ENCODE measurements around the gene DLX2.

The DLX2 gene

DNA sequence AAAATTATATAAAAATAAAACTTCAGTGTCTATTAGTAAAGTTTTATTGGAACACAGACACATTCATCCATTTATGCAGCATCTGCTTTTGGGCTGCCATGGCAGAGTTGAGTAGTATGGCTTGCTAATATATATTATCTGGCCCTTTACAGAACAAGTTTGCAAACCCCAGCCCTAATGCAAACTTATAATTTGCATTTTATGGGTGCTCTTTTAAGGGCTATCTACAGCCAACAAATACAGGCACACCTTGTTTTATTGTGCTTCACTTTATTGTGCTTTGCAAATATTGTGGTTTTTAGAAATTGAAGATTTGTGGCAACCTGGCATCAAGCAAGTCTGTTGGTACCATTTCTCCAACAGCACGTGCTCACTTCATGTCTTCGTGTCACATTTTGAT lies 35.2 kb upstream of the DLX2 start:
- Histone ChIP-seq H2AFZ (ENCODE audit: low read depth) (no peak overlapping the region), H4K20me1 (ENCODE audit: insufficient read depth) (no peaks in the 10 kb centered on the region), H3K27ac (no peak overlapping the region), H3K79me2 (ENCODE audit: insufficient read depth, low read depth) (no peaks in the 10 kb centered on the region), H3K4me1 (ENCODE audit: low read depth, poor library complexity, severe bottlenecking) (no peaks in the 10 kb centered on the region), H3K4me3 (IDR thresholded peaks at IDR 0.05; ENCODE audit: insufficient read depth, low read depth, low read length) (no peak overlapping the region), H3K9ac (no peak overlapping the region), H3K4me2 (no peak overlapping the region), H3K27me3 (ENCODE audit: insufficient read depth, low read depth) (no peaks in the 10 kb centered on the region), H3K36me3 (ENCODE audit: insufficient read depth) (no peaks in the 10 kb centered on the region)
- TF ChIP-seq, protein P1, sequence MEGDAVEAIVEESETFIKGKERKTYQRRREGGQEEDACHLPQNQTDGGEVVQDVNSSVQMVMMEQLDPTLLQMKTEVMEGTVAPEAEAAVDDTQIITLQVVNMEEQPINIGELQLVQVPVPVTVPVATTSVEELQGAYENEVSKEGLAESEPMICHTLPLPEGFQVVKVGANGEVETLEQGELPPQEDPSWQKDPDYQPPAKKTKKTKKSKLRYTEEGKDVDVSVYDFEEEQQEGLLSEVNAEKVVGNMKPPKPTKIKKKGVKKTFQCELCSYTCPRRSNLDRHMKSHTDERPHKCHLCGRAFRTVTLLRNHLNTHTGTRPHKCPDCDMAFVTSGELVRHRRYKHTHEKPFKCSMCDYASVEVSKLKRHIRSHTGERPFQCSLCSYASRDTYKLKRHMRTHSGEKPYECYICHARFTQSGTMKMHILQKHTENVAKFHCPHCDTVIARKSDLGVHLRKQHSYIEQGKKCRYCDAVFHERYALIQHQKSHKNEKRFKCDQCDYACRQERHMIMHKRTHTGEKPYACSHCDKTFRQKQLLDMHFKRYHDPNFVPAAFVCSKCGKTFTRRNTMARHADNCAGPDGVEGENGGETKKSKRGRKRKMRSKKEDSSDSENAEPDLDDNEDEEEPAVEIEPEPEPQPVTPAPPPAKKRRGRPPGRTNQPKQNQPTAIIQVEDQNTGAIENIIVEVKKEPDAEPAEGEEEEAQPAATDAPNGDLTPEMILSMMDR (conservative IDR thresholded peaks at IDR 0.05; ENCODE audit: low read depth, low read length) = no peak

DNA sequence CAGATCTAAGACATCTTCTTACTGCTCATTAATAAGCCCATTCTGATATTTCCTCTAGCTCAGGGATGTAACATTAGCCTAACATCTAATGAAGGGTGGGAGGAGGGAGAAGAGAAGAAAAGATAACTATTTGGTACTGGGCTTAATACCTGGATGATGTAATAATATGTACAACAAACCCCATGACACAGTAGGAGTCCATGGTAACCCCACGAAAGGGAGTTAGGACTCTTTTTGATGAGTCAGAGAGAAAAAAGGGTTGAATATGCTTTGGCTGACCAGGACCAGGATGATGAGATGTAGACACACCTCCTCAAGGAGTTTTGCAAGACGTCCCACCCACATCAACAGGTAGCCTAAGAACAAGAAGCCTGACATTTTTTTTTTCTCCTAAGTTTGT lies 34.4 kb upstream of the DLX2 start:
- Histone ChIP-seq H3K9ac (no peak overlapping the region), H3K27me3 (ENCODE audit: insufficient read depth, low read depth) (no peaks in the 10 kb centered on the region), H3K36me3 (ENCODE audit: insufficient read depth) (no peaks in the 10 kb centered on the region), H4K20me1 (ENCODE audit: insufficient read depth) (no peaks in the 10 kb centered on the region), H3K4me1 (ENCODE audit: low read depth, poor library complexity, severe bottlenecking) (no peaks in the 10 kb centered on the region), H3K27ac (no peak overlapping the region), H2AFZ (ENCODE audit: low read depth) (no peak overlapping the region), H3K4me2 (no peak overlapping the region), H3K79me2 (ENCODE audit: insufficient read depth, low read depth) (no peaks in the 10 kb centered on the region), H3K4me3 (IDR thresholded peaks at IDR 0.05; ENCODE audit: insufficient read depth, low read depth, low read length) (no peak overlapping the region)
- TF ChIP-seq, protein P1 (conservative IDR thresholded peaks at IDR 0.05; ENCODE audit: low read depth, low read length) = no peak

DNA sequence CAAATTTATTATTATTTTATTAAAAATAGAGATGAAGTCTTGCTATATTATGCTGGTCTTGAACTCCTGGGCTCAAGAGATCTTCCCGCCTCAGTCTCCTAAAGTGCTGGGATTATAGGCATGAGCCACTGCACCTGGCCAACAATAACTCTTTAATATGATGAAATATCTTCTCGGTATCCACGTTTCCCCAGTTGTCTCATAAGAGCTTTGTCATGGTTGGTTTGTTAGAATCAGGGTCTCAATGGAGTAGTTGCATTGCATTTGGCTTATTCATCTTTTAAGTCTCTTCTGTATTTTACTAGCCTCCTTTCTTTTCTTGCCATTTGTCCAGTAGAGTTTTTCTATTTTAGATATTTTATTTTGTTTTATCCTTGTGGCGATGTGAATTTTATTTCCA lies 32.7 kb upstream of the DLX2 start:
- H3K4me3 ChIP-seq (IDR thresholded peaks at IDR 0.05; ENCODE audit: insufficient read depth, low read depth, low read length) = no peak overlapping the region
- no peak overlapping the region for H2AFZ ChIP-seq (ENCODE audit: low read depth)

DNA sequence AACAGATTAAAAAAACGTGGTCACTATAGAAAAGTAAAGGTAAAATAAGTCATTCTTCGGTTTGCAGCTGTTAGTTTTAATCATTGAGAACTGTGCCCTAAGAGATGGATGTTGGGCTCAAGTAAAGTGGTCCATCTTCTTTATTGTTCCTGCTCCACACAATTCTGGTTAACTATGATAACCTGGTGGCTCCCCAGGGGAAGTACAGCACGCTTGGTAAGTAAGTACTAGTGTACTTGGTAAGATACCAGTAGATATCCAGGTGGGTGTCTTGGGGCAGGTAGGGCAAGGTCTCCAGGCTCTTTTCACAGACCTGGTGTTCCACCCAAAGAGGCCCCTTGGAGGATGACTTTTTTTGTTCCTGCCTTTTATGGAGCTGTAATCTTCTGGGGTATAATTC lies 31.6 kb upstream of the DLX2 start:
- H3K4me2 ChIP-seq = no peak overlapping the region
- H3K4me1 ChIP-seq (ENCODE audit: low read depth, poor library complexity, severe bottlenecking) = no peaks in the 10 kb centered on the region
- no peaks in the 10 kb centered on the region for H3K36me3 ChIP-seq (ENCODE audit: insufficient read depth)
- no peak overlapping the region for H3K9ac ChIP-seq
- H3K79me2 ChIP-seq (ENCODE audit: insufficient read depth, low read depth) = no peaks in the 10 kb centered on the region
- H2AFZ ChIP-seq (ENCODE audit: low read depth) = no peak overlapping the region
- no peak overlapping the region for H3K4me3 ChIP-seq (IDR thresholded peaks at IDR 0.05; ENCODE audit: insufficient read depth, low read depth, low read length)
- no peak overlapping the region for H3K27ac ChIP-seq
- H4K20me1 ChIP-seq (ENCODE audit: insufficient read depth) = no peaks in the 10 kb centered on the region
- TF ChIP-seq, protein P1 (conservative IDR thresholded peaks at IDR 0.05; ENCODE audit: low read depth, low read length) = no peak
- H3K27me3 ChIP-seq (ENCODE audit: insufficient read depth, low read depth) = no peaks in the 10 kb centered on the region

More for the DNA sequence above, 32.7 kb upstream of the DLX2 start:
- Histone ChIP-seq H3K4me2 (no peak overlapping the region), H4K20me1 (ENCODE audit: insufficient read depth) (no peaks in the 10 kb centered on the region), H3K27me3 (ENCODE audit: insufficient read depth, low read depth) (no peaks in the 10 kb centered on the region), H3K9ac (no peak overlapping the region), H3K27ac (no peak overlapping the region), H3K36me3 (ENCODE audit: insufficient read depth) (no peaks in the 10 kb centered on the region), H3K4me1 (ENCODE audit: low read depth, poor library complexity, severe bottlenecking) (no peaks in the 10 kb centered on the region), H3K79me2 (ENCODE audit: insufficient read depth, low read depth) (no peaks in the 10 kb centered on the region)
- TF ChIP-seq, protein P1 (conservative IDR thresholded peaks at IDR 0.05; ENCODE audit: low read depth, low read length) = no peak

Measured in KMS-11 (cell line).